Measurements from ENCODE around the gene PAPOLG.

Gene PAPOLG

GRCh38 chr2:60745761-60746160, 10.3 kb upstream of the PAPOLG start:
- no peak for TF ChIP-seq CTCF (IDR thresholded peaks at IDR 0.05)

GRCh38 chr2:60746318-60746717, 9.8 kb upstream of the PAPOLG start:
- no peak for TF ChIP-seq CTCF (IDR thresholded peaks at IDR 0.05)

- TF ChIP-seq CTCF (IDR thresholded peaks at IDR 0.05): no peak
These were observed 3.6 kb downstream of the PAPOLG start for GRCh38 chr2:60759654-60760053.

GRCh38 chr2:60764736-60765534, 8.9 kb downstream of the PAPOLG start:
- no peak for TF ChIP-seq CTCF (IDR thresholded peaks at IDR 0.05)

- TF ChIP-seq CTCF (IDR thresholded peaks at IDR 0.05): no peak
These were observed 10.2 kb downstream of the PAPOLG start for GRCh38 chr2:60766283-60766682.

GRCh38 chr2:60771508-60771907, 15.4 kb downstream of the PAPOLG start:
- no peak for TF ChIP-seq CTCF (IDR thresholded peaks at IDR 0.05)

- TF ChIP-seq CTCF (IDR thresholded peaks at IDR 0.05): no peak
These were observed 19.1 kb downstream of the PAPOLG start for GRCh38 chr2:60775048-60775639.

Data from LNCAP (cell line).